Breast epithelium (tissue), 3 donors: ENCODE results near the gene ELOA.

Experiments
- POLR2A ChIP-seq: fragments of 450-650 bp; IDR thresholded peaks from one replicate; pipeline ENCODE4 v1.6.1; 2016; ENCODE audit warnings: antibody characterized with exemption, mild to moderate bottlenecking, moderate library complexity
- POLR2AphosphoS5 ChIP-seq, 3 donors: sonication (generic); formaldehyde crosslinking; IDR thresholded peaks; one replicate each; pipeline ENCODE4 v1.6.1; 2017; ENCODE audit warnings: antibody characterized with exemption in 3 of 3
- TF ChIP-seq, protein P1 (sequence below), 3 donors: fragments of 450-650 bp; IDR thresholded peaks; one replicate each; pipeline ENCODE4 v1.5.1; 2016 to 2017; ENCODE audit warnings: antibody characterized with exemption in 3 of 3, mild to moderate bottlenecking in 3 of 3, moderate library complexity in 3 of 3

GRCh38 chr1:23807453-23807852, 64.2 kb downstream of the ELOA start:
- TF ChIP-seq, protein P1, sequence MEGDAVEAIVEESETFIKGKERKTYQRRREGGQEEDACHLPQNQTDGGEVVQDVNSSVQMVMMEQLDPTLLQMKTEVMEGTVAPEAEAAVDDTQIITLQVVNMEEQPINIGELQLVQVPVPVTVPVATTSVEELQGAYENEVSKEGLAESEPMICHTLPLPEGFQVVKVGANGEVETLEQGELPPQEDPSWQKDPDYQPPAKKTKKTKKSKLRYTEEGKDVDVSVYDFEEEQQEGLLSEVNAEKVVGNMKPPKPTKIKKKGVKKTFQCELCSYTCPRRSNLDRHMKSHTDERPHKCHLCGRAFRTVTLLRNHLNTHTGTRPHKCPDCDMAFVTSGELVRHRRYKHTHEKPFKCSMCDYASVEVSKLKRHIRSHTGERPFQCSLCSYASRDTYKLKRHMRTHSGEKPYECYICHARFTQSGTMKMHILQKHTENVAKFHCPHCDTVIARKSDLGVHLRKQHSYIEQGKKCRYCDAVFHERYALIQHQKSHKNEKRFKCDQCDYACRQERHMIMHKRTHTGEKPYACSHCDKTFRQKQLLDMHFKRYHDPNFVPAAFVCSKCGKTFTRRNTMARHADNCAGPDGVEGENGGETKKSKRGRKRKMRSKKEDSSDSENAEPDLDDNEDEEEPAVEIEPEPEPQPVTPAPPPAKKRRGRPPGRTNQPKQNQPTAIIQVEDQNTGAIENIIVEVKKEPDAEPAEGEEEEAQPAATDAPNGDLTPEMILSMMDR (IDR thresholded peaks at IDR 0.05): no peak
- TF ChIP-seq POLR2A (no peak), POLR2AphosphoS5 (IDR thresholded peaks at IDR 0.05) (no peak)
